ENCODE data around the gene C19orf81. TPM values are rescaled to one million over a fixed set of nuclear protein-coding genes. Genes with fewer than 3 reads are reported as not detected.

The C19orf81 gene
- polyA plus RNA-seq, 3 donors from 2014 or later: 1.8 TPM; not detected in 2

DNA sequence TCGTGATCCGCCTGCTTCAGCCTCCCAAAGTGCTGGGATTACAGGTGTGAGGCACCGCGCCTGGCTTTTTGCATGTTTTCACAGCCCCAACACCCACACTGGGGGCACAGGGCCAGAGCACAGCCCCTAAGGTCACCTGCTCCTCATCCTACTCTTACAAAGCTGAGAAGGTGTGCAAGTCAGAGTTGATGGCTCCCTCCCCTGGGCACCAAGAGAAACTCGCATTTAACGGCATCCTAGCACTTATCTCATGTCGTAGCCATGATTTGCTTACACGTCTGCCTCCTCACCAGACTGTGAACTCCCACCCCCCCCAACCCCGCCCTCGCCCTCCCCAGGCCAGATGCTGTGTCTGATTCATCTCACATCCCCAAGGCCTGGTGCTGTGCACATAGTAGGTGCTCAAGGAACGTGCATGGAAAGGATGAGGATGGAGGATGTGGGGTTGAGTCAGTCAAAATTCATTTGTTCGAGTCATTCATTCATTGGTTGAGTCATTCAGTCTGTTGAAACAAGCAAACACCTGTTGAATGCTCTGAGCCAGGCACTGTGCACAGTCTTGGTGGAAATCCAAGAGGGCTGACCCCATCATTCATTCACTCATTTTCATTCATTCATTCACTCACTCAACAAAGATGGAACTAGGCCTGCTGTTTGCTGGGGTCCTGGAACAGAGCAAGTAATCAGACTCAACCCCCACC lies 59.1 kb downstream of the C19orf81 start:
- no peaks in the 10 kb centered on the region for H3K9me3 Mint-ChIP-seq
- peaks cover 13% of the 10 kb centered on the region in 2 donors for H3K4me1 Mint-ChIP-seq
- no peaks in the 10 kb centered on the region for H3K36me3 Mint-ChIP-seq
- H3K4me3 Mint-ChIP-seq: no peak overlapping the region
- H3K27ac Mint-ChIP-seq: no peak overlapping the region
- H3K27me3 Mint-ChIP-seq (ENCODE audit: low read depth in 3 of 3): peaks cover 9 to 16% (median 11%) of the 10 kb centered on the region in 3 donors
- DNase-seq: no peak

Other genes with a start within 250 kb of the C19orf81 start
- gene SPIB, start 230.5 kb upstream of the C19orf81 start, polyA plus RNA-seq: 1 to 10 TPM in 2 of 3 donors, under 1 TPM in 1; 0.38 to 1.6 (median 1.5) TPM
- not detected for gene MYBPC2, start 216.6 kb upstream of the C19orf81 start, polyA plus RNA-seq
- 10 to 100 TPM in 1 of 3 donors, 1 to 10 TPM in 2; 6.9 to 13.3 (median 9.5) TPM for gene EMC10, start 172.9 kb upstream of the C19orf81 start, polyA plus RNA-seq
- 1 to 10 TPM in 1 of 3 donors, under 1 TPM in 2; 0.39 to 1.3 (median 0.68) TPM for gene GARIN5A, start 172.6 kb upstream of the C19orf81 start, polyA plus RNA-seq
- 10 to 100 TPM; 21.4 to 28.2 (median 26.1) TPM for gene JOSD2, start 138.3 kb upstream of the C19orf81 start, polyA plus RNA-seq
- not detected for gene ASPDH, start 135.5 kb upstream of the C19orf81 start, polyA plus RNA-seq
- not detected for gene LRRC4B, start 81.0 kb upstream of the C19orf81 start, polyA plus RNA-seq
- under 1 TPM in 1 of 3 donors, not detected in 2; 0.22 TPM for gene SYT3, start 9.6 kb upstream of the C19orf81 start, polyA plus RNA-seq
- not detected for gene SHANK1, start 70.4 kb downstream of the C19orf81 start, polyA plus RNA-seq
- 1 to 10 TPM; 1.4 to 4.6 (median 4.2) TPM for gene CLEC11A, start 73.9 kb downstream of the C19orf81 start, polyA plus RNA-seq
- gene GPR32, start 121.0 kb downstream of the C19orf81 start, polyA plus RNA-seq: not detected
- gene ACP4, start 141.0 kb downstream of the C19orf81 start, polyA plus RNA-seq: not detected
- gene KLK1, start 174.3 kb downstream of the C19orf81 start, polyA plus RNA-seq: not detected
- gene KLK15, start 184.1 kb downstream of the C19orf81 start, polyA plus RNA-seq: not detected
- not detected for gene KLK3, start 205.5 kb downstream of the C19orf81 start, polyA plus RNA-seq
- gene KLK2, start 224.0 kb downstream of the C19orf81 start, polyA plus RNA-seq: not detected